GM19193 (cell line): ENCODE measurements around the gene EHMT1.
A peak's percentile ranks its signal among the peaks of the same experiment; 100 is the strongest.

Experiments used
- POLR2A ChIP-seq: IDR thresholded peaks from 4 replicates; pipeline ENCODE4 v1.6.1; 2011; ENCODE audit not compliant: insufficient read depth, insufficient read length; ENCODE audit errors: extremely low read depth

EHMT1 gene

DNA sequence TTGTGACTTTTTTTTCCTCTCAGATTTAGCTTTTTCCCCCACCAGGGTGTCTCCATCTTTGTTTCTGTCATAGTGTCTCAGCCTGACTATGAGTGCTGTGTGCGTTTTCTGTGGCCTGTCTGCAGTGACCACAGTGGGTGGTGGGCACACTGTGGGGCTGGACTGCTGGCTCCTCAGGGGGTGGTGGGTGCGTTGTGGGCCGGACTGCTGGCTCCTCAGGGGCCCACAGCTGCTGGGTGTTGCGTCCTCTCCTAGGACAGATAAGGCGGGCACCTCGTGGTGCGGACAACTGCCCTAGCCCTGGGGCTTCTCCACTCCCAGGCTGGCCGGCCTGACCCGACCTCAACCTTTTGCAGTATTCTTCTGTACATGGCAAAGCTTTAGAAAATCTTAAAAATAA lies 100.4 kb downstream of the EHMT1 start:
- TF ChIP-seq POLR2A = no peak

DNA sequence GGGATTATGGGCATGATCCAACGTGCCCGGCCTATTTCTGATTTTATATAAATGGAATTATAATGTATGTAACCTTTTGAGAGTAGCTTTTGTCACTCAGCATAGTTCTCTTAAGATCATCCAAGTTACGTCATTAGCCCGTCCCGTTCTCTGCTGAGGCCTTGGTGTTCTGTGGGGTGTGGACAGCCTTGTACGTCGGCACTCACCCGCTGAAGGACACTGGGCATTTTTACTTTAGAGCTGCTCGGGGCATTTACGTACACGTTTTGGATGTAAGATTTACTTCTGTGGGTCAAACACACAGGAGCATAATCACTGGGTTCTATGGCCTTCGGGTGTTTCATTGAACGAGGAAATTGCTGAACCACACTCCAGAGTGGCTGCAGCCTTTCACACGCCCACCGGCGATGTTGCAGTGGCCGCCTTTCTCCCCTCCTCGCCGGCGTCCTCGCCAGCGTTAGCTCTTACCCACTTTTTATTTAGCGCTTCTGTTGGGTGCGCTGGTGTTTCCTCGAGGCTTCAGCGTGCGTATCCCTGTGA lies 101.8 kb downstream of the EHMT1 start:
- TF ChIP-seq POLR2A = no peak

DNA sequence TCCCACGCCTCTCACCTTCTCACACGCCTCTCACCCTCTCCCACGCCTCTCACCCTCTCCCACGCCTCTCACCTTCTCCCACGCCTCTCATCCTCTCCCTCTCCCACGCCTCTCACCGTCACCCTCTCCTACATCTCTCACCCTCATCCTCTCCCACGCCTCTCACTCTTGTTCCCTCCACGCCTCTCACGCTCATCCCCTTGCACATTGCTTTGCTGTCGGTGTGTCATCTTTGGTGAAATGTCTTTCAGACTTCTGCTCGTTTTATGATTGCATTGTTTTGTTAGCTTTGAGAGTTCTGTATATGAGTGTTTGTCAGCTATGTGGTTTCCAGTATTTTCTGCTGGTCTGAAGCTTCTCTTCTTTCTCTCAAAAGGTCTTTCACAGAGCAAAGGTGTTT lies 102.7 kb downstream of the EHMT1 start:
- TF ChIP-seq POLR2A = no peak

DNA sequence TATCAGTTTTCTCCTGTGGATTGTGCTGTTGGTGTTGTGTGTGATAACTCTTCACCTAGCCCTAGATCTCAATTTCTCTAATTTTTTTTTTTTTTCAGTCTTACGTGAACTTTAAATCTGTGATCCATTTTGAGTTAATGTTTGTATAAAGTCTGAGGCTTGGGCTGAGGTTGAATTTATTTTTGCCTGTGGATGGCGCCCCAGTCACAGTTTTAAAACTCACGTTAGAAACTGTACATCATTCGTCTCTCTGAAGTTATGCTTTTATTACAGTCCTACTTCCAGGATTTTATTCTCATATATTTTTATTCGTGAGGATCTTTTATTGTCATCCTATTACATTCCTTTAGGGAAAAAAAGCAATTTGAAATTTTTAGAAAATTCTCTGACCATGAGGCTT lies 103.1 kb downstream of the EHMT1 start:
- no peak for TF ChIP-seq POLR2A

DNA sequence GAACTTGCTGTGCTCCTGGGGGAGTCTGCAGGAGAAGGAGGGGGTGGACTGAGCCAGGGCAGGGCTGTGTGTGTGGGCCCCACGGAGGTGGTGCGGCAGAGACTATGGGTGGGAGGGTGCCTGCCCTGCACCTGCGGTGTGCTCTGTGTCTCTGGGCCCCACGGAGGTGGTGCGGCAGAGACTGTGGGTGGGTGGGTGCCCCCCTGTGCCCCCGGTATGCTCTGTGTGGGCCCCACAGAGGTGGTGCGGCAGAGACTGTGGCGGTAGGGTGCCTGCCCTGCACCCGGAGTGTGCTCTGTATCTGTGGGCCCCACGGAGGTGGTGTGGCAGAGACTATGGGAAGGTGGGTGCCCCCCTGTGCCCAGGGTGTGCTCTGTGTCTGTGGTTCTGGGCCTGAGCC lies 103.7 kb downstream of the EHMT1 start:
- TF ChIP-seq POLR2A = no peak

DNA sequence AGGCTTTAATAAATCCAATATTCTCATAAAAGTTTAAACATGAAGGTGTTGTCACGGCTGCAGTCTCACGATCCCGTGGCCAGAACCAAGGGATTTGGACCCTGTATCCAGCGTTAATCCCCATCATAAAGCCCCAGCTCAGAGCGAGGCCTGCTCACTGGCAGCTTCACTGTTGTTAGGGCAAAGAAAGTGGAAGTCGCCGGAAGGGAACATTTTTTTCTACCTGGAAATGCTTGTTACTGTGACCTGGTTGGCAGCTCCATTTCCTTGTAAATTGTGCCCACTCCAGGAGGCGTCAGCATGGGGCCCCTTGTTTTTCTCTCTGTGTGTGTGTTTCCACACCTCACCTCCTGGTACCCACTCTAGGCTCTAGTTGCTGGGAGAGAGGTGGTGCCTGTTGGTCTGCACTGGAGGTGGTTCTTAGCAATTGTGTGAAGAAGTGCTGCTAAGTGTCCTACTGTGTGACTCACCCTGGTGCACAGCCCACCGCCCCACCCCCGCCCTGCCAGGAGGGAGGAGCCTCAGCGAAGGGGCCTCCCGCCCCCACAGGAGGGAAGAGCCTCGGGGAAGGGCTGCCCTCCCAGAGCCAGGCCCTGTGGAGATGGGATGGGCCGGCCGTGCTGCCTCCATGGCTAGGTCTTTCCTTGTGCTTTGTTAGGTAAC lies 105.1 kb downstream of the EHMT1 start:
- no peak for TF ChIP-seq POLR2A

DNA sequence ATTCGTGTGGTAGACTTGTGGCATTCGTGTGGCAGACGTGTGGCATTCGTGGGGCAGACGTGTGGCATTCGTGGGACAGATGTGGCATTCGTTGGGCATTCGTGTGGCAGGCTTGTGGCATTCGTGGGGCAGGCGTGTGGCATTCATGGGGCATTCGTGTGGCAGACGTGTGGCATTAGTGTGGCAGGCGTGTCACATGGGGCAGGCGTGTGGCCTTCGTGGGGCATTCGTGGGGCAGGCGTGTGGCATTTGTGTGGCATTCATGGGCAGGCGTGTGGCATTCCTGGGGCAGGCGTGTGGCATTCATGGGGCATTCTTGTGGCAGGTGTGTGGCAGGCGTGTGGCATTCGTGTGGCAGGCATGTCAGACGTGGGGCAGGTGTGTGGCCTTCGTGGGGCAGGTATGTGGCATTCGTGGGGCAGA lies 106.0 kb downstream of the EHMT1 start:
- no peak for TF ChIP-seq POLR2A

DNA sequence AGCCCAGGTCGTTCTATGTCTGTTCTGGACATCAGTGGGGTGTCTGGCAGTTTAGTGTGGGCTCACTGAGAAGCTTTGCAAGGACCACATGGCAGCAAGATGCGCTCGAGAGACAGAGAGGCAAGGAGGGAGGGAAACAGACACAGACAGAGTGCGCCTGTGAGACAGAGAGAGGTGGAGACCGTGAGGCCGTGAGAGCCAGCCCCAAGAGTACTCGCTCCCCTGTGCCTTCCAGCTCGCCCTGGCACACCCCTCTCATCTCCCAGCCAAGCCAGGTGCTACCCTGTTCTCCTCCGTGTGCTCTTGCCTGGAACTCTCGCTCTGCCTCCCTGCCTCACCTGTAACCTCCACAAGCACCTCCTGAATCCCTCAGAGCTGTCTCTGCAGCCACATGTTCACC lies 106.8 kb downstream of the EHMT1 start:
- no peak for TF ChIP-seq POLR2A

DNA sequence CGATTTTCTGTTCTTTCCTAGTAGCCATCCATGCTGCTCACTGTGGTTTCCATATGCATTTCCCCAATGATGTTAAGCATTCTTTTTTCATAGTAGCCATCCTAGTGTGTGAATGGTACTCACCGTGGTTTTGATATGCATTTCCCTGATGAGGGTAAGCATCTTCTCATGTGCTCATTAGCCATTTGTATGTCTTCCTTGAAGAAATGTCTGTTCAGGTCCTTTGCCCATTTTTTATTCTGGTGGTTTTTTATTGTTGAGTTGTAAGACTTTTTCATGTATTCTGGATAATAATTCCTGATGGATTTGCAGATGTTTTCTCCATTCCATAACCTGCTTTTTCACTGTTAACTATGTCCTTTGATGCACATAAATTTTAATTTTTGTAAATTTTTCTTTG lies 108.0 kb downstream of the EHMT1 start:
- no peak for TF ChIP-seq POLR2A

DNA sequence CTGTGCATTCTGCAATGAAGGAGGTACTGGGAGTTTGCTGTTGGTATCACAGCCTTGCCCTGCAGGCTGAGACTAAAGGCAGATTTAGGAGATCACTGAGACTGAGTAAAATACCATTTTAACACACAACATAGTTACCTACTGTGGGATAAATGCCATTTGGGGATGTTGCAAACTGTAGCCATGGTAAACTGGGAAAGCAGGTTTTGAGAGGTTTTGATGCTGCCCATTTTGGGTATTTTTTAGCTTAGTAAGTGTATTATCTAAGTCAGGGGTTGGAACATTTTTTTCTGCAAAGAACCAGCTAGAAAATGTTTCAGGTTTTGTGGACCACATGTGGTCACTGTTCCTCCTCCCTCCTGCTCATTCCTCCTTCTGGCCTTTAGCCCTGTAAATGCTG lies 108.9 kb downstream of the EHMT1 start:
- TF ChIP-seq POLR2A = no peak

DNA sequence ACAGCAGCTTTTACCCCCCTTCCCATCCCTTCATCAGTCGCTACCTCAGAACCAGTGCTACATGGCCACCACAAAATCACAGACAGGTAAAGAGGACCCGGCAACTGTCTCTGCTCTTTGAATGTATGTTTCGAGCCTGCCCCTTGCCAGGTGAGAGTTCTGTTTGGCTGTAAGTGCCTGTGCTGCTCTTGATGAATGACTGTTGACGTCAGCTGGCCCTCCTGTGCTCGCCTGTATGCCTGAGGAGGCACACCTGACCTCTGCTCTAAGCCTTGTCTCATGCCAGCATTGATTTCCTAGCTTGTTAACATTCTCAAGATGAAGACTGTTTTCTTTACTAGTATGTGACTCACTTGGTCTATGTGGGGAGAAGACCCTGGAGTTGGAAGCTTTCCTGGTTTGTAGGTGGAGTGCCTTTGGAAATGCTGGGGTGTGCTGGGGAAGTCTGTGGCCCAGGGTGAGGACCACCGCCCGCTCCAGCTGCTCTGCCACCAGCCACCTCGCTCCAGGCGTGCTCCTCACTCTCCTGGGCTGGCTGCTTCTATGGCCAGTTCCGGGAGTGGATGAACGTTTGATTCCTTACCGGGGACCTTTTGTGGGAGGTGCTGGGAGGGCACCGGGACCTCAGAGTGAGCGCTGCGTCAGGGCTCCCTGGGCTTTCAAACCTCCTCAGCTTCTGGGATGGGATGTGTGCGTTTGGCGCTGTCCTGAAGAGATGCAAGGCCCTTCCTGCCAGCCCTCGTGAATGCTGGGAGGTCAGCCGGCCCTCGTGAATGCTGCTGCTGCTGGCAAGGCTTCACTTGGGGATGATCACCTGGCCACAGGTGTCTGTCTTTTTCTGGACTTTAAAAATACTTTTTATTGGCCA lies 109.9 kb downstream of the EHMT1 start:
- TF ChIP-seq POLR2A = no peak

DNA sequence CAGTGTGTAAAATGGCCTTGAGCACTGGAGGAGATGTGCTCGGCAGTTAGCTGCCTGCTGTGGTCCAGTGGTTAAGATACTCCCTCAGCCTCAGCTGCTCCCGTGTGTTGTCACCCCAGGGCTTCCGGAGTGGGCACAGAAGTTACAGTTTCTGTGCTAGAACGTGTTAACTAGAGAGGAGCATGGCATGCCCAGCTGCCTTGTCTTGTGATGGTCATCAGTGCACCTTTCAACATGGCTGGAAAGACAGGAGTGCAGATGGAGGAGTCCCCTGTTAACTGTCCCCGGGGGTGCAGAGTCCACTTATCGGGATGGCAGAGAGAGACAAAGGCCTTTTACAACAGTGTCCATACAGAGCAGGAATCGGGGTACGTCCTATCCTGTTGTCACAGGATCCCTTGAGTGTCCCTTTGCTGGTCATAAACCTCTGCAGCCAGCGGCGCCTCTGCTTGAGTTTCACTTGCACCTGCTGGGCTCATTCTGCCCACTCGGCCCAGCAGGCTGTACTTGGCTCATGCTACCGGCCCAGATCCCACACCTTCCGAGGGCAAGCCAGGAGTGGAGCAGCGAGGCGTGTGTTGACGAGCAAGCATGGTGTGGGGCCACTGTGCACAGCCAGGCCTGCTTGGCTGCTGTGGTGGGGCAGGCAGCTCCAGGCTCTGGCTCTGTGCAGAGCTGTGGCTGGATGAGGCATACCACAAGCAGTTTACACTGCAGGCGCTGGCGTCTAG lies 112.6 kb downstream of the EHMT1 start:
- no peak for TF ChIP-seq POLR2A

DNA sequence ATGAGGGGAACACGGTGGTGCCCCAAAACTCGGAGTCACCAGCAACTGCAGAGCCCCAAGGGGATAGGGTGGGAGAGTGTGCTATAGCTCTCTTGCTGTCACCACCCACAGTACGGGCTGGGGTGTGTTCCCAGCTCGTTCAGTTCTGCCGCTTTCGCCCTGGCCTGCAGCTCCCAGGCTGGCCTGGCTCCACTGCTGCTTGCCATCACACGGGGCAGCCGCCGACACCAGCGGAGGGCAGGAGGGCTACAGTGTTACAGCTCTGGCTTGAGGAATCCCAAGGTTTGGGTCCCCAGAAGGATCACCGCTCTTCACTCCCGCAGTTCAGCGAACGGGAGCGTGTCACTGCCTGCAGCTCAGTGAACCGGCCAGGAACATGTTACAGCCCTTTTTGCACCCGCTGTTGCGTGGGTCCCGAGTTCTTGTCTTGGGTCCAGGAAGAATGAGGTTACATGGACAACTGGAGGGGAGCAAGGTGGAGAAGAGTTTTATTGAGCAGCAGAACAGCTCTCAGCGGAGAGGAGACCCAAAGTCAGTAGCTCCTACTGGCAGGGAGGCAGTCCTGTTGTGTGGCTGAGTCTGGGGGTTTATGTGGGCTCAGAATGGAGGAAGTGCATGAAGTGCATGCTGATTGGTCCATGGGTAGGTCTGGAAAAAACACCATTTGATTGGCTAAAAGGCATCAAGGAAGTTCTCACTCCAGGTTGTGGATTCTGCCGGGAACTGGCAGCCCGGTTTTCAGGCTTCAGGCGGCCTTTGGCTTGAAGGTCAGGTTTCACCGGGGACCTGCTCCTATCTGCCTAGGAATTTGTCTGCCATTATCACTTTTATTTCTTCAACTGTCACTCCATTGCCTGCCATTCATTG lies 113.4 kb downstream of the EHMT1 start:
- no peak for TF ChIP-seq POLR2A

DNA sequence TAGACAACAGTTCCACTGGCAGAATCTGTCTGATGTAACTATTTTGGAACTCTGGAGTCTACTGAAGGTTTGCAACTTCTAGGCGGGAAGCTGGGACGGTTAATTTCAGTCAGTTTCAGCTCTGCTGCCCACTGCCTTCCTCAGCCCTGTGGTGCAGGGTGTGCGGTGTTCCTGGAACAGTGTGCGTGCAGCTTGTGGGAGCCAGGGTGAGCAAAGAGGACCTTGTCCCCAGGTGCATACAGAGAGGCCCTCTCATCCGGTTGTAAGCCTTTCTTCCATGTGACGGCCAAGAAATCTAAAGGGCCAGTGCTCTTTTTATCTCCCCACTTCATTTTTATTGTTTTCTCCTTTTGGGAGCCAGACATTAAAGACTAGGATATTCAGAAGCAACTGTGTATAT lies 114.6 kb downstream of the EHMT1 start:
- no peak for TF ChIP-seq POLR2A

DNA sequence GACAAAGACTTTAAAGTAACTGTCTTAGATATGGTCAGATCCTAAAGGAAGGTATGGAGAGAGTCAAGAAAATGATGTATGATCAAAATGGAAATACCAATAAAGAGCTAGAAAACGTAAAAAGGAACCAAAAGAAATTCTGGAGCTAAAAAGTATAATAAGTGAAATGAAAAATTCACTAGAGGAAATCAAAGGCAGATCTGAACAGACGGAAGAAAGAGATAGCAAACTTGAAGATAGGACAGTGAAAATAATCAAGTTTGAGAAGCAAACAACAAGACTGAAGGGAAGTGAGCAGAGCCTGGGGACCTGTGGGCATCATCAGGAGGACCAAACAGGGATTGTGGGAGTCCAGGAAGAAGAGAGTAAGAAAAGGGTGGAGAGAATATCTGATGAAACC lies 115.4 kb downstream of the EHMT1 start:
- TF ChIP-seq POLR2A = no peak

DNA sequence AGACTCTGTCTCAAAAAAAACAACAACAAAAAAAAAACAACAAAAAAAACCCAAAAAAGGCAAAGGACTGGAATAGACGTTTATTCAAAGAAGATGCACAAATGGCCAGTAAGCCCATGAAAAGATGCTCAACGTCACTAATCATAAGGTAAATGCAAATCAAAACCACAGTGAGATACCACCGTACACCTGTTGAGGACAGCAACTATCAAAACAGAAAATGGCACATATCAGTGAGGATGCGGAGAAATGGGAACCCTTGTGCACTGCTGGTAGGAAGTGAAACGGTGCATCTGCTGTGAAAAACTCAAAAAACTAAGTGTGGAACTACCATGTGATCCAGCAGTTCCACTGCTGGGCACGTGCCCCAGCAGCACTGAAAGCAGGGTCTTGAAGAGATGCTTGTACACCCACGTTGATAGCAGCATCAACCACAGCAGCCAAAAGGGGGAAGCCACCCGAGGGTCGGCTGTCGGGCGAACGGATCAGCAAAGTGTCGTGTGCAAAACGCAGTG lies 119.4 kb downstream of the EHMT1 start:
- TF ChIP-seq POLR2A = peak; percentile 15
